HG03342 (cell line): ENCODE measurements around the gene RIOK1.

Experiments
- ATAC-seq: cut with Tn5 transposase; IDR thresholded peaks from one replicate; pipeline ENCODE4 v1.9.1; 2021; ENCODE audit warnings: mild to moderate bottlenecking, moderate library complexity; ENCODE audit not compliant: unreplicated experiment

Gene RIOK1

GRCh38 chr6:7406743-7407142, 17.1 kb downstream of the RIOK1 start:
- ATAC-seq: no peak

- ATAC-seq: no peak
These were observed 20.1 kb downstream of the RIOK1 start for GRCh38 chr6:7409740-7410139.

DNA sequence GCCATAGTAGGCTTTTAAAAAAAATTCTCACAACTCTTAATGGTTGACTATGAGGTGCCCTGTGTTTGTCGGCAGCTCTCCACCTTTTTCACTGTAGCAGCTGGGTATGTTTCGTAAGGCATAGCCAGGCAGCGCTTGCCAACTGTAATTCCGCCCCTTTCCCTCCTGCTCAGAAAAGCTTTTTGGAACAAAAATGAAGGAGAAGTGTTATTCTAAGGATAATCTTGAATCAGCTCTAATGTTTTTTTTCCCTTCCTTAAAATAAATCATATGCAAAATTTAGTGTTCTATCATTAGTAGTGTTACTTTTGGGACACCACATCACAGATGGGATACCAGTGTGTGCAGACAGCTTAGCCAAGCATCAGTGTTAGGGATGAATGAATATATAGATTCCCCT, 21.2 kb downstream of the RIOK1 start:
- no peak for ATAC-seq

GRCh38 chr6:7411328-7411727, 21.7 kb downstream of the RIOK1 start:
- no peak for ATAC-seq

DNA sequence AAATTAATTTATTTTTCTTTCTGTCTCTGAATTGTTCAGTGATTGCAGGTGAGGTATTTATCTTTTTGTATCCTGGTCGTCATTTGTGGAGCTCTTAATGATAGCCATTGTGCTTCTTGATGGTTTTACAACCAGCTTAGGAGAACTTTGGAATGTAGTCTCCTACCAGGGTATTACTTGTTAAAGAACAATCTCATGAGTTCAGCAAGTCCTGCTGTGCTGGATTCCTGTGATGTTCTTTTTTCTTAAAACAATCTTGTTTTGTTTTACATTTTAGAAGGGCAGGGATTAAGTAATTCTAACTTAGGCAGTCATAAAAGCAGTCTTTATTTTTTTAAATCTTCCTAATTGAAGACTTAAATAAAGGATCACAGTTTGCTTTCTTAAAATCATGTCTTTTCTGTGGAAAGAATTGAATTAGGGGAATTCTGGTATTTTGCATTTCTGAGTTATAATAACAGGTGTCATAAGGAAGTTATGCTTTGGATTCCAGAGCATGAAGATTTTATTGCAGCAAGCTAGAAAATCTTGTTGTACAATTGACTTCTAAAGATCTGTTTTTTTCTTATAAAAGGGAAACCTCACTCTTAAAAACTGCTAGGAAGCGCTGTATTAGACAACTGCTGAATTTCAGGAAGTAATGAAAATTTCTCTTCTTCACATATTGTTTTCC, 23.7 kb downstream of the RIOK1 start:
- no peak for ATAC-seq

- ATAC-seq: no peak
These were observed 25.2 kb downstream of the RIOK1 start for GRCh38 chr6:7414811-7415210.

DNA sequence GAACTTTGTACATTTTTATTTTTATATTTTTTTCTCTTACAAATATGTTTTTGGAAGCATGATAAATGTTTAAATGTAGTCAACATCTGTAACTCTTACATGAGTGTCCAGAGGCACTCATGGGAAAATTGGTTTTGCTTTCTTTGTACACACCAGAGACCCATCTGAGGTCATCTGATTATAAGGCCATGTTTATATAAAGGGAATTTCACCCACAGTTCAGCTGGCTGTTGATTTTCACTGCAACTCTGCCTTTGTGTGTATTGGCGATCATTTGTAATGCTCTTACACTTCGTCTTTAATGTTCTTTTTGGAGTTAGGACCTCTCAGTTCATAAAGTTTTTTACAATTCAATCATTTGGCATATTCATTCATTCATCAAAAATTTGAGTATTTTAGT, 28.1 kb downstream of the RIOK1 start:
- ATAC-seq: no peak

DNA sequence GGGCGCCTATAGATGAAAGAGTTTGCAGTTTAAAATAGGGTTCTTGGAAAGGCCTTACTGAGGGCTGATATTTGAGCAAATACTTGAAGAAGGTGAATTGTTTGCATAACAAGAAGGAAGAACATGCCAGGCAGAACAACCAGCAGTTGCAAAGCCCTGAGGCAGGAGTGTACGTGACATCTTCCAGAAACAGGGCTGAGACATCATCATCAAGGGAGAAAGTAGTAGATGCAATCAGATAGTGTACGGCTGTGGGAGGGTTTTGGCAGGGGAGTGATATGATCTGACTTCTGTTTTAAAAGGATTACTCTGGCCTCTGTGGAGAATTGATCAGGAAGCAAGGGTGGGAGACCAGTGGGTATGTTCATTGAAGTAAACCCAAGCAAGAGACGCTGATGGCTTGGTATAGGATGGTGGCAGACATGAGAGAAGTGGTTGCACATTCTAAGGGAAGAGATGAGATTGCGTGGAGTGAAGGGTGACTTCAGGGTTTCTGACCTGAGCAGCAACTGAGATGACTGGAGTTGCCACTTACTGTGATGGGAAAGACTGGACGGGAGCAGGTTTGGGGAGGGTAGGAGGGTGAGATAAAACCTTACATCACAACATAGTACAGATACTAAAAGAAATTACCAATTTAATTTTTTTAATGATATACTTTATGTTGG, 28.8 kb downstream of the RIOK1 start:
- ATAC-seq: no peak

DNA sequence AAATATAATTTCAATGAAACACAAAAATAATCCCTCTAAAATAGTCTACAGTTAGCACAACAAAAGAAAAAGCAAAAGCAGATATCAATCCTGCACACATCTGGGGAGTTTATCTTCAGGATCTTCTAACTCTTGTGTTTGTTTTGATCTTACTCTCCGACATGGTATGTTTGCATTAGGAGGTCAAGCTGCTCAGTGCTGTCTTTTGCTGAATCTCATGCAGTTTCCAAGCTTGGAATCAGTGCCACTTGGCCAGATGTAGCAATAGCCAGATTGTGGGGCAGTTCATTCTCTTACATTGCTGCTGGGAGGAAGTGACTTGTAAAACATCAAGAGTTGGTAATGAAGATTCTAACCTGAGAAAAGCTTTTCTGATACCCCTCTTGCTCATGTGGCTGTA, 29.5 kb downstream of the RIOK1 start:
- no peak for ATAC-seq

DNA sequence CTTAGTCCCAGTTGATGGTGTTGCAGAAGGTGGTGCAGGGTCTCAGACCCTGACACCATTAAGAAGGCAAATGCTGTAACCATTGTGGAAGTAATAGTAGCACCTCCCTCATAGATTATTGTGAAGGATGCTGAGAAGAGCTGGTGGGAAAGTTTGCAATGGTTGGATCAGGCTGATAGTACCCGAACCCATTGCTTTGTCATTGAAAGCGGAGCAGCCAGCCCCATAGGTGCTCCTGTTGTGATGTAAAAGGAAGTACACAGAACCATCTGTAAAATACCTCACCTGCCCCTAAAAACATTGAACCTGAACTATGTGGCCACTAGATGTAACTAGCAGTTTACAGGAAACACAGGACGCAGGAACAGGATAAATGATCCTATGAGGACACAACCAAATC, 31.5 kb downstream of the RIOK1 start:
- ATAC-seq: no peak

DNA sequence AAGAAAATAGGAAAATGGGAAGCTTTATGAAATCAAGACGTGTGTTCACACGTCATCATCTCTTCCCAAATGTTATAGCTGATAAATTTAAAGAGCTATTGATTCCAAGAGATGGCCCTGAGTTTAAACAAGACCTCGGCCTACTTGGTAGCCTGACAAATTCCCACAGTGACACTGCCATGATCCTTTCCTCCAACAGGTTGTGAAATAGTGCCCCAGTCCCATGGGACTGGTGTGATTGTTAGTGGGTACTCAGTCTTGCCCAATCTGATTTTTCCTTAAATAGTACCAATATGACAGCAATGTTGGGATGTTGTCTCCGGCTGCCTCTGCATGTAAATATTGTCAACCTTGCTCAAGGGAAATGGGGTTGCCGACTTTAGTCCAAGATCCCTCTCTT, 34.5 kb downstream of the RIOK1 start:
- no peak for ATAC-seq

GRCh38 chr6:7424967-7425807, 35.6 kb downstream of the RIOK1 start:
- ATAC-seq: no peak

DNA sequence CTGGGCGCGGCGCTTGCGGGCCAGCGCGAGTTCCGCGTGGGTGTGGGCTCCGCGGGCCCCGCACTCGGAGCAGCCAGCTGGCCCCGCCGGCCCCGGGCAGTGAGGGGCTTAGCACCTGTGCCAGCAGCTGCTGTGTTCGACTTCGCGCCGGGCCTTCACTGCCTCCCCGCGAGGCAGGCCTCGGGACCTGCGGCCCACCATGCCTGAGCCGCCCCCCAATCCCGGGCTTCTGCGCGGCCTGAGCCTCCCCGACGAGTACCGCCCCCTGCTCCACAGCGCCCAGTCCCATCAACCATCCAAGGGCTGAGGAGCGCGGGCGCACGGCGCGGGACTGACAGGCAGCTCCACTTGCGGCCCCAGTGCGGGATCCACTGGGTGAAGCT, 36.2 kb downstream of the RIOK1 start:
- ATAC-seq: no peak

DNA sequence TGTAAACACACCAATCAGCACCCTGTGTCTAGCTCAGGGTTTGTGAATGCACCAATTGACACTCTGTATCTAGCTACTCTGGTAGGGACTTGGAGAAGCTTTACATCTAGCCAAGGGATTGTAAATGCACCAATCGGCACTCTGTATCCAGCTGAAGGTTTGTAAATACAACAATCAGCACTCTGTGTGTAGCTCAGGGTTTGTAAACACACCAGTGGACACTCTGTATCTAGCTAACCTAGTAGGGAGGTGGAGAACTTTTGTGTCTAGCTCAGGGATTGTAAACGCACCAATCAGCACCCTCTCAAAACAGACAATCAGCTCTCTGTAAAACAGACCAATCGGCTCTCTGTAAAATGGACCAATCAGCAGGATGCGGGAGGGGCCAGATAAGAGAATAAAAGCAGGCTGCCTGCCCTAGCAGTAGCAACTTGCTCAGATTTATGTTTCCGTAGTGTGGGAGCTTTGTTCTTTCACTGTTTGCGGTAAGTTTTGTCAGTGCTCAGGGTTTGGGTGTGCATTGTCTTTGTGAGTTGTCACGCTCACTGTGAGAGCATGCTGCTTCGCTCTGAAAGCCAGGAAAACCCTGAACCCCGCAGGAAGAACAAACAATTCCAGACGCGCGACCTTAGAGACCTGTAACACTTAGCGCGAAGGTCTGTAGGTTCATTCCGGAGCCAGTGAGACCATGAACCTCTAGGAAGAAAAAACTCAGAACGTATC, 37.0 kb downstream of the RIOK1 start:
- ATAC-seq: no peak

GRCh38 chr6:7431313-7431673, 41.7 kb downstream of the RIOK1 start:
- ATAC-seq: no peak

- no peak for ATAC-seq
These were observed 42.2 kb downstream of the RIOK1 start for GRCh38 chr6:7431674-7432390.

DNA sequence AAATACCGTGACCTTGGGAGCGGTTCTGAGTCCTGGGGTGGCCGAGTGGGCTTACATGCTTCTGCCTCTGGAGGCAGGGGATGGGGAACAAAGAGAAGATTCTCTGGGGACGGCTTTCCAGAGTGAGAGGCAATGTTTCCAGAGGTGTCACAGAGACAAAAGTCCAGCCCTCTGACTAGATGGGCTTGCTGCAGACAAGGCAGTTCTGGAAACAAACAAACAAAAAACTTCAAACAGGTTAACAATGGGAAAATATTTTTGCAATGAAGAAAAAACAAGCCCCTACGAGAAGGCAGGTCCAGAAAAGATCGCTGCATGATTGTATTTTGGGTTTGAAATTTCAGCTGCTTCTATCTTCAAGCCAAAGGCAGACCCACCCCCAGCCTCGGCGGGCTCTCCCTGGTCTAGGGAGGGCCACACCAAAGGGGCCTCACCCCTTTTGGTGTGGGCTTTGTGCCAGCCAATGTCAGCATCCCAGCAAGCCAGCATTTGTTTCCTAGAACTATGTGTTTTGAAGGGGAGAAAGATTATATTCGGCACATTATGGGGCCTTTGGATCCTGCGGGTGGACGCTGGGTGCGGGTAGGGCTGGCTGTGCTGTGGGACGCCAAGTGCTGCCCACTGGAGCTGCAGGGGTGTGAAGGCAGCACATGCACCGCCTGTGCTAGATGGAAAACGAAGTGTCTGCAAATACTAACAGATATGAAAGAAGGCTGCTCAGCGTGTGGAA, 42.9 kb downstream of the RIOK1 start:
- no peak for ATAC-seq

GRCh38 chr6:7433121-7433617, 43.6 kb downstream of the RIOK1 start:
- no peak for ATAC-seq

DNA sequence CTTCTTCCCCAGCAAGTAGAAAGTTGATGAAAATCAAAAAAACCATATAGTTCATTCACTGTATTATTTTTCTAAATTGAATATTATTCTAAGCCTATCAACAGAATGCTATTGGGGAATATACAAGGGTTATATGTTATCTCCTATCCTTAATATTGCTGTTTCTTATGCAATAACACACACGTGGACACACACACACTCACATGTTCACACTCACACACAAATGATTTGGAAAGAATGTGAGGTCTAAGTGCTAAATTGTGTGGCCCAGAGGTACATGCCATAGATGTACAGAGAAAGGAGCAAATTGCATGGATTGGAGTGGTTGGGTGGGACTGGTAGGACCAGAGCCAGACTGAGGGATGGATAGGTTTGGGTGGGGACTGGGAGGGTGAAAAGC, 45.1 kb downstream of the RIOK1 start:
- no peak for ATAC-seq

DNA sequence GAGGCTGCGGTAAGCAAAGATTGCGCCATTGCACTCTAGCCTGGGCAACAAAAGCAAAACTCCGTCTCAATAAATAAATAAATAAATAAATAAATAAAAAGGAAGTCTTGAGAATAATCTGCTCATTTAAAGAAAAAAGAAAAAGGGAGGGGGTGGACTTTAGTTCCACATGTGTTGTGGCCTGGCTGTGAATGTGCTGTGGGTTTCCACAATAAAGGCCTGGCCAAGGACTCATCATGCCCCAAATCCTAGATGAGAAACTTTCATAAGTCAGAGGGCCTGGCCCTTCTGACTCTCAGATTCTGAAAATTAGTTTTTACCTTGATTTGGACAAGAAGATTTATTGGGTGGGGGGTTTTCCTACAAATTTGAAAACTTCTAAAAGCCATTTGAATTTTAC, 48.4 kb downstream of the RIOK1 start:
- ATAC-seq: no peak
